Measurements from ENCODE around the gene ECEL1. TPM values are rescaled to one million over a fixed set of nuclear protein-coding genes. Genes with fewer than 3 reads are reported as not detected.

ECEL1 gene
- total RNA-seq, 1 donor from 2014 or later: not detected

GRCh38 chr2:232532419-232532818 is 44.8 kb upstream of the ECEL1 start:
- TF ChIP-seq CTCF (IDR thresholded peaks at IDR 0.05; ENCODE audit: insufficient read depth, low read length, severe bottlenecking): no peak
- H3K27me3 ChIP-seq (ENCODE audit: control insufficient read depth, insufficient read depth, low read length): peaks cover 12% of the 10 kb centered on the region

GRCh38 chr2:232530626-232531260 is 43.1 kb upstream of the ECEL1 start:
- Histone ChIP-seq H3K4me3 (ENCODE audit: low read depth, low read length) (no peak overlapping the region), H3K27me3 (ENCODE audit: control insufficient read depth, insufficient read depth, low read length) (peaks cover 15% of the 10 kb centered on the region), H3K36me3 (ENCODE audit: control insufficient read depth, insufficient read depth, low read length) (no peaks in the 10 kb centered on the region)
- FAIRE-seq: no peak
- no peak for DNase-seq (ENCODE audit: low read depth)
- no peak for TF ChIP-seq CTCF (IDR thresholded peaks at IDR 0.05; ENCODE audit: insufficient read depth, low read length, severe bottlenecking)

More at GRCh38 chr2:232532419-232532818, 44.8 kb upstream of the ECEL1 start:
- DNase-seq (ENCODE audit: low read depth) (no peak), FAIRE-seq (no peak)
- no peak overlapping the region for H3K4me3 ChIP-seq (ENCODE audit: low read depth, low read length)
- no peaks in the 10 kb centered on the region for H3K36me3 ChIP-seq (ENCODE audit: control insufficient read depth, insufficient read depth, low read length)

GRCh38 chr2:232529806-232530547 is 42.3 kb upstream of the ECEL1 start:
- TF ChIP-seq CTCF (IDR thresholded peaks at IDR 0.05; ENCODE audit: insufficient read depth, low read length, severe bottlenecking): no peak
- no peak overlapping the region for H3K4me3 ChIP-seq (ENCODE audit: low read depth, low read length)
- DNase-seq (ENCODE audit: low read depth) (no peak), FAIRE-seq (no peak)
- peaks cover 15% of the 10 kb centered on the region for H3K27me3 ChIP-seq (ENCODE audit: control insufficient read depth, insufficient read depth, low read length)
- H3K36me3 ChIP-seq (ENCODE audit: control insufficient read depth, insufficient read depth, low read length): no peaks in the 10 kb centered on the region

GRCh38 chr2:232528746-232529460 is 41.3 kb upstream of the ECEL1 start:
- DNase-seq (ENCODE audit: low read depth): no peak
- no peaks in the 10 kb centered on the region for H3K36me3 ChIP-seq (ENCODE audit: control insufficient read depth, insufficient read depth, low read length)
- peaks cover 20% of the 10 kb centered on the region for H3K27me3 ChIP-seq (ENCODE audit: control insufficient read depth, insufficient read depth, low read length)
- TF ChIP-seq CTCF (IDR thresholded peaks at IDR 0.05; ENCODE audit: insufficient read depth, low read length, severe bottlenecking): no peak
- FAIRE-seq: no peak
- no peak overlapping the region for H3K4me3 ChIP-seq (ENCODE audit: low read depth, low read length)

- no peak overlapping the region for H3K4me3 ChIP-seq (ENCODE audit: low read depth, low read length)
- FAIRE-seq (no peak), DNase-seq (ENCODE audit: low read depth) (no peak)
- peaks cover 28% of the 10 kb centered on the region for H3K27me3 ChIP-seq (ENCODE audit: control insufficient read depth, insufficient read depth, low read length)
- TF ChIP-seq CTCF (IDR thresholded peaks at IDR 0.05; ENCODE audit: insufficient read depth, low read length, severe bottlenecking): no peak
- no peaks in the 10 kb centered on the region for H3K36me3 ChIP-seq (ENCODE audit: control insufficient read depth, insufficient read depth, low read length)
Observed at GRCh38 chr2:232527905-232528470, 40.4 kb upstream of the ECEL1 start.

Measured in bronchial epithelial cell (primary cell).